HUDEP-2 (cell line): Measurements from ENCODE around the gene ELOVL1.

Experiments used
- DNase-seq, 76 experiments: peaks; one replicate each; lab custom pipeline; 2025; ENCODE audit not compliant: unreplicated experiment in 76 of 76; lab: John Stamatoyannopoulos, UW

The ELOVL1 gene

DNA sequence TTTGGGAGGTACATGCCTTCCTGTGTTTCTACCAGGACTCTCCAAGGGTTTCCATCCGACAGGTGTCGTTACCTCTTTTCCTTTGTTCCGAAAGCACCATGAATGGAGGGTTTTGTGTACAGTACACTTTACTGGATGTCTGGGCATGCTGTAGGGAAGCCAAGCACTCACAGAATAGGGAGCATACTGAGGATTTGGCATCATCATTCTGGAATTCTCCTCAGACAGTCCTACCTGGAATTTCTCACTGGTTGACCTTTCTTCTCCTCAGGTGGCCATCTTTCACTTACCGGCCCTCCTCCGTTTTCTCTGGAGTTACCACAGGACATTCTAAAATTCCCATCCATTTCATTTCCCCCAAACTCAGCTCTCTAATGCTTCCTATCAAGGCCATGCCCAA is 36.1 kb downstream of the ELOVL1 start:
- no peak for DNase-seq

DNA sequence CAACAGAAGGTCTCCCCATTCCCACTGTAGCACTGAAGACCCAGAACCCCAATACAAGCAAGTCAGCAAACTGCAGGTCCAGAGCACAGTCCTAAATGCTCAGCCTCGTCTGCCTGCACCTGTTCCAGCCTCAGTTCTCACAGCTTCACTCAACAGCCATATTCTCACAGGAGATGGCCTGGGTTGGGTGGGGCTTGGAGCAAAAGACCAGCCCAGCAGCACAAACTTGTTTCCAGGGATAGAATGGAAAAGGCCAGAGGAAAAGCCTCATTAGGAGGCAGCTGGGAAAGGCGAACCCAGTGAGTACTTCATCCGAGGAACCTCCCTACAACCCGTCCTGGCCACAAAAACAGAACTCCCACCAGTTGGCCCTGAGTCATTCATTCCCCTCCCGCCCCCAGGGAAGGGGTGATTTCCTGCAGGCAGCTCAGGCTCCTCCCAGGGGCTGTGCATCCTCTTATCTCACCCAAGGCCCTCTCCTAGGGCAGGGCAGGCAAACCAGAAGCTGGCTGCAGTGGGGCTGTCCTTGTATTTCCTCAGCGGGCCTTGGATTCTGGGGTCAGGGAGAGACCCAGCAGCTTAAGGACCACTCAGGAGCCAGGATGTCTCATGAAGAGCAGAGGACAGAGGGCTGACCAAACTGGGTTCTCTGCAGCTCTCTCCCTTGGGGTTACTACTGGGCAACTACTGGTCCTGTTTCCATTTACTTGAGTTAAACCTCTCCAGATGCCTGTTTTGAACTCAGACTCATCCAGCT is 37.6 kb downstream of the ELOVL1 start:
- peak in 72 of 76 experiments; percentile 14 to 84 (median 62) for DNase-seq

DNA sequence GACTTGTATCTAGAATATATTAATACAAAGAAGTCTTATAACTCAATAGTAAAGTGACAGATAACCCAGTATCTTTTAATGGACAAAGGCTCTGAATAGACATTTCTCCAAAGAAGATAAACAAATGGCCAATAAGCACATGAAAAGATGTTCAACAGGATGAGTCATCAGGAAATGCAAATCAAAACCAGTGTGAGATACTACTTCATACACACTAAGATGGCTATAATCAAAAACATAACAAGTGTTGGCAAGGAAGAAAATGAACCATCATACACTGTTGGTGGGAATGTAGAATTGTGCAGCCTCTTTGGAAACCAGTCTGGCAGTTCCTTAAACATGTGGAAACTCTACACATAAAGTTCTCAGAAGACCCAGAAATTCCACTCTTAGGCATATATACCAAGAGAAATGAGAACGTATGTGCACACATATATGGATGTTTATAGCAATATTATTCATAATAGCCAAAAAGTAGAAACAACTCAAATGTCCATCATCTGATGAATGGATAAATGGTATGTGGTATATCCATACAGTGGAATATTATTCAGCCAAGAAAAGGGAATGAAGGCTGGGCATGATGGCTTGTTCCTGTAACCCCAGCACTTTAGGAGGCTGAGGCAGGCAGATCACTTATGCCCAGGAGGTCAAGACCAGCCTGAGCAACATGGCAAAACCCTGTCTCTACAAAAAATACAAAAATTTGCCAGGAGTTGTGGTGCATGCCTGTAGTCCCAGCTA is 40.1 kb downstream of the ELOVL1 start:
- no peak for DNase-seq

DNA sequence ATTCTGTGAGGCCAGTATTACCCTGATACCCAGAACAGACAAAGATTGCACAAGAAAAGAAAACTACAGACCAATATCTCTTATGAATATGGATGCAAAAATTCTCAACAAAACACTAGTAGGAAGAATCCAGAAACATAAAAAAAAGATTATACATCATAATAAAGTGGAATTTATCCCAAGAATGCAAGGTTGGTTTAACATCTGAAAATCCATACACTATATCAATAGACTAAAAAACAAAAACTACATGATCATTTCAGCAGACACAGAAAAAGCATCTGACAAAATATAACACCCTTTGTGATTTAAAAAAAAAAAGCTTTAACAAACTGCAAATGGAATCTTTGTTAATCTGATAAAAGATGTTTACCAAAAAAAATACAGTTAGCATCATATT is 42.4 kb downstream of the ELOVL1 start:
- DNase-seq, result no peak

DNA sequence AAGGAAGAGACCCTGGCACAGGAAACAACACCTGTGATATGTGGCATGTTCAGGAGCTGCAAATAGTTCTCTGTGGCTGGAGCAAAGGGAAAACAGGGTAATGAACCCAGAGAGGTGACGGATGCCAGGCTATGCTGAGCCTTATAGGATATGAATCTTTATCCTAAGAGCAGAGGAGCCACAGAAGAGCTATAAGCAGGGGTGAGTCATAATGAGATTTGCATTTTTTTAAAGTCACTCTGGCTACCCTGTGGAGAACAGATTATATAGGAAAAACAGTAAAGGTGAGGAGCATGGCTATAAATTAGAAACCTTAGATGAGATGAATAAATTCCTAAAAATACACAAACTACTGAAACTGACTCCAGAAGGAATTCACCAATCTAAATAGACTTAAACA is 43.0 kb downstream of the ELOVL1 start:
- no peak for DNase-seq

DNA sequence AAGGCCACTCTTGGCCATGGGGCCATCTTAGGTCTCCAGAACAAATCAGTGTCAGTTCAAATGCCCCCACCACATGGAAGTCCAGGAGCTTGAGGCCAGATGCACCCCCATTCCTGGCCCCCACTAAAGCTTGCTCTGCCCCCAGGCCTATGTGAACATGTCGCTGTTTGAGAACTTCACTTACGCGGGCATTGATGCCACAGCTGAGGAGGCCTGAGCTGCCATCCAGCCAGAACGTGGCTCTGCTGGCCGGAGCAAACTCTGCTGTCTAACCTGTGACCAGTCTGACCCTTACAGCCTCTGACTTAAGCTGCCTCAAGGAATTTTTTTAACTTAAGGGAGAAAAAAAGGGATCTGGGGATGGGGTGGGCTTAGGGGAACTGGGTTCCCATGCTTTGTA is 45.3 kb downstream of the ELOVL1 start:
- DNase-seq, result no peak

DNA sequence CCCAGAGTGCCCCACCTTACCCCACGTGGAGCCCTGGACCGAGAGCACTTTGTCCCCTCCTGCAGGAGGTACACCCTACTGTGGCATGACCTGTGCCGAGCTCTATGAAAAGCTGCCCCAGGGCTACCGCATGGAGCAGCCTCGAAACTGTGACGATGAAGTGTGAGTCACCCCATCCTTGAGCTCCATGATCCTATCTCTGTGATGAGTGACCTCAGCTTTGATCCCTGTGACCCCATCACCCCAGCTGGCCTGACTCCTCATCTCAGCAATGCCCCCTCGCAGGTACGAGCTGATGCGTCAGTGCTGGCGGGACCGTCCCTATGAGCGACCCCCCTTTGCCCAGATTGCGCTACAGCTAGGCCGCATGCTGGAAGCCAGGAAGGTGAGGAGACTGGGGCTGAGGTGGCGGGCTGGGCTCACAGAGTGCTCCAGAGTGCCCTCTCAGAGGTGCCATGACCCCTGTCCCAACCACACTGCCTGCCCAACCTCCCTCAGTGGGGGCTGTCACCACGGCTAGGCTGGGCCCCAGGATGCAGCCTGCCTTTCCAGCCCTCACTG is 46.4 kb downstream of the ELOVL1 start:
- peak in 1 of 76 experiments; percentile 12 for DNase-seq

DNA sequence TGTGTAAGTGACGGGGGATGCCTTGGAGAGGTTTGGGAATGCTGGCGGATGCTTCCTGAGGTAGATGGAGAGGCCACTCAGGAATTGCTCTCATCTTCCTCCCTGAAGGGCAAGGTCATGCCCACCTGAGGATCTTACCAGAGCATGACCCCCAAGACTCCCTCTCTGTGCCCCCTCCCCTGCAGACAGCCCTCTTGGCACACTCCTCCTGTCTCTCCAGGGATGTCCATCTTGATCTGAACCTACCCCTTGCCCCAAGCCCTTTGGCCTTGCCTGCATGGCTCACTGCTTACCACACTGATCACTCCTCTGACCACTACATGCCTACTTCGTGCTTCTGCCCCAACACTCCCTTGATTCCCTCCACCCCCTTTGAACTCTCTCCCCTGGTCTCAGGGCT is 48.0 kb downstream of the ELOVL1 start:
- DNase-seq, result no peak

DNA sequence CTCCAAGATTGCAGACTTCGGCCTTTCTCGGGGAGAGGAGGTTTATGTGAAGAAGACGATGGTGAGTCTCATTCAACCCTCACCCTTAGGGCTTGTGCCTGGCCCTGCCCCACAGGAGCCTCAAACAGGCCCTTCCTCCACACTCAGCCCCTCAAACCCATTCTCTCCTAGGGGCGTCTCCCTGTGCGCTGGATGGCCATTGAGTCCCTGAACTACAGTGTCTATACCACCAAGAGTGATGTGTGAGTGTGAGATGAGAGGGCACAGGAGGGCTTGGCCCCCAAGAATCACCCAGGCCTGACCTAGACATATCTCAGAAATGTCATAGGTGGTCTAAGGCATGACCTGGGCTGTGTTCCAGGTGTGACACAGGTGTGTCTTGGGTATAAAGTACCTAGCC is 48.5 kb downstream of the ELOVL1 start:
- DNase-seq, result no peak

DNA sequence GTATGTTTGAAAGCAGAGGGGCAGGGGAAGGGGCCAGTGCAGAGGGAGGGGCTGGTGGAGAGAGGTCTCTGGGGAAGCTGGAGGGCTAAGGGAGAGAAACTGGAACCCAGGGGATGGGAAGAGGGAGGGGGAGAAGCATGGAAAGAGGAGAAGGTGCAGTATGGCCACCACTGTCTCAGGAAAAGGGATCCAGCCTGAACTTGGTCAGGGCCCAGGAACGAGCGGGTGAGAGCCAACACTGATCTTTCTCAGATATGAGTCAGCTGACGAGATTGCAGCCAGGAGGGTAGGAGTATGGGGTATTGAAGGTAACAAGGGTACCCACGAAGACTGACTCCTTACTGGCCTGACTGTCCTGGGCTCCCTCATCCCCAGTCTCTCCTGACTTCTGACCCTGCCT is 49.0 kb downstream of the ELOVL1 start:
- DNase-seq, result no peak

DNA sequence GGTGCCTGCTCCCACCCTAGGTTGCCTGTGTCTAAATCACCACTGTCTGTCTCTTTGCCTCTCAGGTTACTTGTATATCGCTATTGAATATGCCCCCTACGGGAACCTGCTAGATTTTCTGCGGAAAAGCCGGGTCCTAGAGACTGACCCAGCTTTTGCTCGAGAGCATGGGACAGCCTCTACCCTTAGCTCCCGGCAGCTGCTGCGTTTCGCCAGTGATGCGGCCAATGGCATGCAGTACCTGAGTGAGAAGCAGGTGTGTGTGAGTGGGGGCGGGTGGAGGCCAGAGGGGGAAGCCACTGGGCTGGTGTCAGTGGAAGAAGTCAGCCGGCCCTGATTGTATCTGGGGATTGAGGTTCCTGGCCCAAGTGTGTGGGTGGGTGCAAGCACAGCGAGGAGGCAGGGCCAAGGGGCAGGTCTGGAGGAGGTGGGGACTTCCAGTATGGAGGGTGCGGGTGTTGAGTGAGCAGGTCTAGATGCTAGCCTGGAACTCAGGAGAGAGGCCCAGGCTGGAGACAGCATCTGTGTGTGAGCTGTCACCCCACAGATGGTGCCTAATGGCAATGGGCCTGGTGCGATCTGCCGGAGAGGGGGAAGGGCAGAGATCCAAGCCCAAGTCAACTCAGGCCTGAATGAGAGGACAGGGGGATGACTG is 49.9 kb downstream of the ELOVL1 start:
- DNase-seq, result peak in 1 of 76 experiments; percentile 30

DNA sequence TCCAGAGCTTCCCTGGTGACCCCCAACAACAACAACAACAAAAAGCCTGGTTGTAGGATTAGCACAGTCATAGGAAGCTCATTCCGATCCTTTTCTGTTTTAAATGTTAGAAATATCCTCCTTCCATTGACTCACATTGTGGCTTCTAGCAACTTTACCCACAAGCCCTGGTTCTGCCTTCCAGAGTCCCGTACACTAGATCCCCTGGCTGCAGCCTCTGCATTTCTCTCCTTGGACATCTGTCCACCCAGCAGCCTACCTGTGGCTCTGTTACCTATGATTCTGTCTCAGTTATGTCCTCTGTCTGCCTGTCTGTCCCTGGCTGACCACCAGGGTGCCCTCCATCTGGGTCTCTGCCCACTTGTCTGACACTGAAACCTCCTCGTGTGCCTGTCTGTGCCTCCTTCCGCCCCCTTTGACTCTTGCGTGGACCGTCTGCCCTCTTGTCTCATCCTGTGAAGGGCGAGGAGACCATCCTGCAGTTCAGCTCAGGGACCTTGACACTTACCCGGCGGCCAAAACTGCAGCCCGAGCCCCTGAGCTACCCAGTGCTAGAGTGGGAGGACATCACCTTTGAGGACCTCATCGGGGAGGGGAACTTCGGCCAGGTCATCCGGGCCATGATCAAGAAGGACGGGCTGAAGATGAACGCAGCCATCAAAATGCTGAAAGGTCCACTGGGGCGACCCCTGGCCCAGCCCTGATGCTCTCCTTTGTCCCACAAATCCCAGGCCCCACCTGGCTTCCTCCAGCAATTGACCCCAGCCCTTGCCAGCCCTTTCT is 50.9 kb downstream of the ELOVL1 start:
- DNase-seq, result no peak

DNA sequence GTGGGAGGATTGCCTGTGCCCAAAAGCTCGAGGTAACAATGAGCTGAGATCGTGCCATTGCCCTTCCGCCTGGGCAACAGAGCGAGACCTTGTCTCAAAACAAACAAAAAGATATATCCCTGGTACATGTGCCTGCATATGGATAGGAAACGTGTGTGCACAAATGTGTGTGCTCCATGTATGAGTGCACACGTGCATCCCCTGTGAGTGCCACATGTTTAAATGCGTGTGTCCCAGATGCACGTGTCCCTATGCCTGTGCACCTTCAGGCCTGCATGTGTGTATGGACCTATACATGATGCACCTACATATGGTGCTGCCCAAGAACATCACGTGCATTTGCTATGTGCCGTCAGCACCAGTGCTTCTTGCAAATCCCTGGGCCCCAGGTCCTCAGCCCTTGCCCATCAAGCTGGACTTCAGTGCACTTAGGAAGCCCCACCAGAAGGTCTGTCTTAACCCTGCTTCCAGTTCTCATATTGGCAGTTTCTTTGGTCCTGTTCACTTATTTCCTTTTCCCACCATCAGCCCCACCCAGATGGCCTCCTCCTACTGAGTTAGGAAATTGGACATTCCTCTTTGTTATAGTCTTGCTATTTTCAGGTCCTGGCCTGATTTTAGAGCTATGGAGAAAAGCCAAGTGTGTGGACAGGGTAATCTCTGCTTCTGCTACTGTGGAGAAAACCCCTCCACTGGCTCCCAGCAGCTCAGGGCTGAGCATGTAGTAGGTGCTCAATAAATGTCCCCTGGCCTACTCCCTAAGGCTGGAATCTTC is 51.7 kb downstream of the ELOVL1 start:
- no peak for DNase-seq

DNA sequence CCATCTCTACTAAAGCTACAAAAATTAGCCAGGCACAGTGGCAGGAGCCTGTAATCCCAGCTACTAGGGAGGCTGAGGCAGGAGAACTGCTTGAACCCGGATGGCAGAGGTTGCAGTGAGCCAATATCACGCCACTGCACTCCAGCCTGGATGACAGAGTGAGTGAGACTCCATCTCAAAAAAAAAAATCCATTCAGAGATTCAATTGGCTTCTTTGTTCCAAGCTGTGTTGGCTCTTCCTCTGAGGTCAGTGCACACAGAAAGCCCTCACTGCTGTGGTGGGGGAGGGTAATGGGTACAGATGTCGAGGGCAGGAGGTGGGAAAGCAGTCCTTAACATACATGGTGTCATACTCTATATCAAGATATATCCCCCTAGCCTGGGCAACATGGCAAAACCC is 52.3 kb downstream of the ELOVL1 start:
- no peak for DNase-seq

DNA sequence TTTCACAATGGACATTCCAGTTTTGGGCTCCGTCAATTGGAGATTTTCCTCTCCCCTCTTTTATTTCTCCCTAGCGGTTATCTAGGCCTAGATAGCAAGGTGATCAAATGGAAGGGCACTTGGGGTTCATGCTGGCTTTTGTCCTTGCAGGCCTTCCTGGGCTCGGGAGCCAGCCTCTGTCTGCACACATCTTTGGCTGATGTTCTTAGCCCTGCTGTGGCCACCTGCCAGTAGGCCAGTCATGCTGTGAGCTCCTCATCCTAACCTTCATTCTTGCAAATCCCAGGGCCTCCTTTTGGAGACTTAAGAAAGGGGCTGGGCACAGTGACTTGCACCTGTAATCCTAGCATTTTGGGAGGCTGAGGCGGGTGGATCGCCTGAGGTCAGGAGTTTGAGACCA is 53.6 kb downstream of the ELOVL1 start:
- no peak for DNase-seq

DNA sequence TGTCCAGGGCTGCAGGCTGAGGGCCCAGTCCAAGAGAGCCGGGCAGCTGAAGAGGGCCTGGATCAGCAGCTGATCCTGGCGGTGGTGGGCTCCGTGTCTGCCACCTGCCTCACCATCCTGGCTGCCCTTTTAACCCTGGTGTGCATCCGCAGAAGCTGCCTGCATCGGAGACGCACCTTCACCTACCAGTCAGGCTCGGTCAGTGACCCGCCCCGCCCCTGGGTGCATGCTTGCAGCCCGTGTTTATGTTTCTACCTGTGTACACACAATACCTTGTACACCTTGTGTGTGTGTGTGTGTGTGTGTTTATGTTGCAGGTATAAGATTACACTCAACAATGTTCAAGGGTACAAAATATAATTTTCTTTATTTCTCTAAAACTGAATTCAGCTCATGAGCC is 54.0 kb downstream of the ELOVL1 start:
- no peak for DNase-seq
